ENCODE measurements around the gene HRK.
A peak's percentile ranks its signal among the peaks of the same experiment; 100 is the strongest.

HRK gene

DNA sequence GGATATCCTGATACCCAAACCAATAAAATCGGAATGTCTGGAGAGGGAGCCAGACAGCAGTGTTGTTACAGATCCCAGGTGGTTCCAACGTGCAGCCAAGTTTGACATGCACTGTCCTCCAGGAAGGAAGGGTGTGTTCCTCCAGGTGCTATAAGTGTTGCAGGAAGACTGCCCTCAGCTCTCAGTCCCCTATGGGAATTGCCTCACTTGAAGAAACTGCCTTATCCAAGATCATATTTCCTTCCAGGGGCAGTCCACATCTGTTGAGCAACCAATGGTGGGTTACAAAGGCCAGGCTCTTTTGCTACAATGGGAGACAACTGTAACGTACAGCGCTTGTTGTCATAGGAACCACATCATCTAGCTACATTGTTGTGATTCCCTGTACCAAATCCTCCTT lies 16.2 kb upstream of the HRK start:
- DNase-seq, result no peak

GRCh38 chr12:116896411-116896924 lies 15.2 kb upstream of the HRK start:
- no peak for DNase-seq

DNA sequence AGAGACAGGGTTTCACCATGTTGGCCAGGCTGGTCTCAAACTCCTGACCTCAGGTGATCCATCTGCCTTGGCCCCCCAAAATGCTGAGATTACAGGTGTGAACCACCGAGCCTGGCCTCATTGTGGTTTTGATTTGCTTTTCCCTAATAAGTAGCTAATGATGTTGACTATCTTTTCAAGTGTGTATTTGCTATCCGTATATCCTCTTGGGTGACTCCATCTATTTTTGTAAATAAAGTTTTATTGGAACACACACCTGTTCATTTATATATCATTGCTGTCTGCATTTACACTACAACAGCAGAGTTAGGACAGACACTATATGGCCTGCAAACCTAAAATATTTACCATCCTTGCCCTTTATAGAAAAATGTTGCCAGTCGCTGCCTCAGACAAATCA lies 13.7 kb upstream of the HRK start:
- DNase-seq, result no peak

GRCh38 chr12:116892349-116893140 lies 11.3 kb upstream of the HRK start:
- DNase-seq, result peak in 1 of 2 experiments; percentile 7

- DNase-seq, result no peak
Measured at GRCh38 chr12:116891019-116891418, 9.8 kb upstream of the HRK start.

- DNase-seq, result no peak
Measured at GRCh38 chr12:116890330-116890729, 9.1 kb upstream of the HRK start.

- no peak for DNase-seq
Measured at GRCh38 chr12:116887897-116888296, 6.7 kb upstream of the HRK start.

GRCh38 chr12:116887244-116887643 lies 6.0 kb upstream of the HRK start:
- DNase-seq, result no peak

DNA sequence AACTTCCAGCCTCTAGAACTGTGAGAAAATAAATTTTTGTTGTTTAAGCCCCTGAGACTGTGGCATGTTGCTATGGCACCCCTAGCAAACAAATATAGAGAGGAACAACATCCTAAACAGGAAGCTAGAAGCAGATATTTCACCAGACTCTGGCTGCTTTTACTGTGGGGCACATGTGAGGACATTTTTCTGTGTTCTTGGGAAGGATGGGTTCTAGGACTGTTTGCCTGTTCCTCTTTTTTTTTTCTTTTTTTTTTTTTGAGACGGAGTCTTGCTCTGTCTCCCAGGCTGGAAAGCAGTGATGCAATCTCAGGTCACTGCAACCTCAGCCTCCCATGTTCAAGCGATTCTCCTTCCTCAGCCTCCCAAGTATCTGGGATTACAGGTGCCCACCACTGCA lies 4.2 kb upstream of the HRK start:
- DNase-seq, result no peak

DNA sequence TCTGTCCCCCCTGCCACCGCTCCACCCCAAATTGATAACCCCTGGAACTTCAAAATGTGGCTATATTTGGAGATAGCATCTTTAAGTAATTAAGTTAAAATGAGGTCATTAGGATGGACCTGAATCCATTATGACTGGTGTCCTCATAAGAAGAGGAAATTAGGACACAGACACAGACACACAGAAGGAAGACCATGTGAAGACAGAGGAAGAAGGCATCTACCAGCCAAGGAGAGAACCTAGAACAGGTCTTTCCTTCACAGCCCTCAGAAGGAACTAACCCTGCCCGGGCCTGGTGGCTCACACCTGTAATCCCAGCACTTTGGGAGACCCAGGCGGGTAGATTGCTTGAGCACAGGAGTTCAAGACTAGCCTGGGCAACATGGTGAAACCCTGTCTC lies 3.6 kb upstream of the HRK start:
- DNase-seq, result no peak

- peak; percentile 66 to 75 for DNase-seq
Measured at GRCh38 chr12:116882742-116883141, 1.5 kb upstream of the HRK start.

GRCh38 chr12:116881877-116882507 lies 751 bp upstream of the HRK start:
- DNase-seq, result no peak

- peak; percentile 48 to 70 for DNase-seq
Measured at GRCh38 chr12:116880817-116881324, 370 bp downstream of the HRK start.

DNA sequence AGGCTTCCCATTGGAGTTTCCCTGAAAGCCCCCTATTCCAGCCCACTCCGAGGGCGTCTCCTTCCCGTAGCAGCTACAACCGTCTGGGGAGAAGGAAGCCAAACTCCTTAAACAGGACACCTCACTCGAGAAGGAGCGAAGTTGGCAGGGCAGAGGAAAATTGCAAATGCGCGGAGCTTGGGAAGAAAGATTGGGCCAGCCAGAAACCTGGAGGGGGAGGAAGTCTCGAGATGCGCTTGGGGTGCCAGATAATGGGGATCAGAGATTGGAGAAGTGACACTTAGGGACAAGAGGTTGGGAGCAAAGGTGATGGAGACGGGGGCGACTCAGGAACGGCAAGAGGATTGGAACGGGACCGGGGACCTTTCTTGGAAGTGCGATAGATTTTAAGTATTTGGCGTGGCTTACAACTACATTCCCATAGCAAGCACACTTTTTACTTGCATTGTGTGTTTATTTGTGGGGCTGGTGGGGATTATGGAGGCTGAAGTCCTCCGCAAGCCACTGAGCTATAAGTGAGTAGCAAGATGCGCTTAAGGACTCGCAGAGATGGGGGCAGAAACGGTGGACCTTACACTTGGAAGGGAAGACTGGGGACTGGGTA lies 926 bp downstream of the HRK start:
- no peak for DNase-seq

- no peak for DNase-seq
Measured at GRCh38 chr12:116879509-116880212, 1.6 kb downstream of the HRK start.

GRCh38 chr12:116878567-116879508 lies 2.4 kb downstream of the HRK start:
- DNase-seq, result no peak

DNA sequence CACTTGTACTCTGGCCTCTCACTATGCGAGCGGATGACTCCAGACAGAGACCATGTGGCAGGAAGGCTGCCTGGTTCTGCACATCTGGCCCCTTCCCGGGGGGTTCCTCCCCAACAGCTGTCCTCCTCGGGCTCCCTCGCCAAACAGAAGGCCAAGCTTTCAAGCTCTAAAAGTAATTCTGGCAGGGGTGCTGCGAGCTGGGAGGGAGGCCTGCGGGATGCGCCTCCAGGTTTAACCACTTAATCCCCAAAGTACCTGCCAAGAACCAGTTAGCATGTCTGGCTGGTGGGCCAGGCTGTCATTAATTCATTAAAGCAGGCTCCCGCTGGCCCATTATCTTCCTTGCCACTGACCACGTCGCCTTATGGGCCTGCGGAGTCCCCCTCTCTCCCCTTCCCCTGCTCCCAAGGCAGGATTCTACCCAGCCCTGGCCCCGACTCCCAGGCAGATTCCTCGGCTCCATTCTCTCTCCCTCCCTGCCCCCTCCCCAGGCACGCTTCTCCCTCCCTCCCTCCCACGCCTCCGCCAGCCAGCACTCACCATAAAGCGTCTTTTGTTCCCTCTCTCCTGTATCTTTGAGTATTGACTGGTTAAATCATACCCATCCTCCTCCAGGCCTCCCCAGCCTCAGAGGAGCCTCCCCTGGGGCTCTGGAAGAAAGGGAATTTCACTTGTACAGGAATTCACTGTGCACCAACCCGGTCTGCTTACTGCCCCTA lies 4.9 kb downstream of the HRK start:
- DNase-seq, result no peak

- no peak for DNase-seq
Measured at GRCh38 chr12:116874324-116874995, 6.8 kb downstream of the HRK start.

- DNase-seq, result no peak
Measured at GRCh38 chr12:116870306-116870705, 10.9 kb downstream of the HRK start.

GRCh38 chr12:116867523-116867922 lies 13.7 kb downstream of the HRK start:
- no peak for DNase-seq

All from SHP77 (cell line).